H1 (cell line): Measurements from ENCODE around the gene CPT1A. TPM values are rescaled to one million over a fixed set of nuclear protein-coding genes. Genes with fewer than 3 reads are reported as not detected.
A peak's percentile ranks its signal among the peaks of the same experiment; 100 is the strongest.

Experiments
- CTCF ChIA-PET: fragments of 300-600 bp; sonication (Branson Sonifier 250); formaldehyde crosslinking; loops from one replicate; lab custom pipeline; 2021; ENCODE audit not compliant: partially characterized antibody; lab: Charles Lee
- POLR2A ChIA-PET: fragments of 300-600 bp; sonication (Branson Sonifier 250); formaldehyde crosslinking; loops from one replicate; lab custom pipeline; 2021; ENCODE audit warnings: inconsistent platforms; ENCODE audit not compliant: partially characterized antibody; lab: Charles Lee
- DNase-seq, 2 experiments: peaks; one replicate each; pipeline versions ENCODE4 v3.0.0 to v3.0.0-alpha.2; 2010 to 2022; ENCODE audit warnings: low spot score in 2 of 2, low read depth in 1 of 2, mixed read lengths in 1 of 2
- FAIRE-seq: peaks from 2 replicates; lab custom pipeline; 2011; peaks lifted over from hg19 to GRCh38; lab: Jason Lieb, UNC
- H2AFZ ChIP-seq: 2 replicates; pipeline ENCODE4 v1.8.1; 2012; ENCODE audit warnings: low read length, inconsistent platforms
- H2AK5ac ChIP-seq: 2 replicates; pipeline ENCODE4 v1.6.1; 2013; ENCODE audit warnings: low read depth, low read length
- H2BK120ac ChIP-seq: replicated peaks from 2 replicates; pipeline ENCODE3; 2013; ENCODE audit warnings: low read depth, low read length, inconsistent platforms
- H2BK12ac ChIP-seq: 2 replicates; pipeline ENCODE4 v1.6.1; 2013; ENCODE audit warnings: low read depth, low read length
- H2BK15ac ChIP-seq: 2 replicates; pipeline ENCODE4 v1.6.1; 2013; ENCODE audit warnings: low read length
- H2BK20ac ChIP-seq: 2 replicates; pipeline ENCODE4 v1.6.1; 2013; ENCODE audit warnings: low read length
- H2BK5ac ChIP-seq: 2 replicates; pipeline ENCODE4 v1.6.1; 2013; ENCODE audit warnings: low read depth, low read length
- H3K14ac ChIP-seq: 2 replicates; pipeline ENCODE4 v1.6.1; 2013; ENCODE audit warnings: inconsistent platforms; ENCODE audit not compliant: insufficient read length
- H3K18ac ChIP-seq: 2 replicates; pipeline ENCODE4 v1.6.1; 2013; ENCODE audit warnings: low read length; ENCODE audit errors: extremely low read depth
- H3K23ac ChIP-seq: 2 replicates; pipeline ENCODE4 v1.6.1; 2013; ENCODE audit warnings: inconsistent platforms; ENCODE audit not compliant: insufficient read length
- H3K23me2 ChIP-seq: 2 replicates; pipeline ENCODE4 v1.6.1; 2013; ENCODE audit warnings: low read depth, low read length
- H3K27ac ChIP-seq: 2 replicates; pipeline ENCODE4 v1.6.1; 2011; ENCODE audit warnings: low read depth, low read length, inconsistent platforms
- H3K27me3 ChIP-seq, 4 experiments: replicated peaks in 1 of 4; 1 replicate in 1 of 4; 2 replicates in 3 of 4; pipeline versions ENCODE4 v1.6.1 to v1.8.1; 2011 to 2013; ENCODE audit warnings: low read length in 3 of 4, mild to moderate bottlenecking in 3 of 4, inconsistent platforms in 2 of 4, mixed read lengths in 2 of 4, moderate library complexity in 1 of 4; ENCODE audit not compliant: control insufficient read depth in 3 of 4, insufficient read depth in 3 of 4; ENCODE audit errors: extremely low read depth in 1 of 4
- H3K36me3 ChIP-seq, 4 experiments: 2 replicates each; pipeline versions ENCODE4 v1.6.1 to v1.8.1; 2011 to 2013; ENCODE audit warnings: mild to moderate bottlenecking in 4 of 4, low read length in 3 of 4, moderate library complexity in 2 of 4, control low read depth in 1 of 4, inconsistent platforms in 1 of 4; ENCODE audit not compliant: insufficient read depth in 4 of 4, control insufficient read depth in 2 of 4
- H3K4ac ChIP-seq: replicated peaks from 2 replicates; pipeline ENCODE3; 2013; ENCODE audit warnings: low read length, low read depth, mixed read lengths, inconsistent platforms; ENCODE audit not compliant: insufficient read length
- H3K4me1 ChIP-seq, 4 experiments: replicated peaks in 1 of 4; 1 replicate in 1 of 4; 2 replicates in 3 of 4; pipeline versions ENCODE4 v1.6.1 to v1.8.1; 2011 to 2013; ENCODE audit warnings: low read length in 3 of 4, inconsistent platforms in 2 of 4, mixed read lengths in 1 of 4; ENCODE audit not compliant: insufficient read depth in 4 of 4, control insufficient read depth in 3 of 4
- H3K4me2 ChIP-seq, 2 experiments: 2 replicates each; pipeline versions ENCODE4 v1.6.1 to v1.8.1; 2011 to 2013; ENCODE audit warnings: low read depth in 2 of 2, low read length in 2 of 2, control low read depth in 1 of 2, inconsistent platforms in 1 of 2, mild to moderate bottlenecking in 1 of 2; ENCODE audit not compliant: insufficient read depth in 1 of 2
- H3K4me3 ChIP-seq, 4 experiments: fragments of 200-600, 300-600 bp in 1 of 4; sonication (generic), shearing (Covaris generic), sonication (Bioruptor Twin) in 1 of 4; 2 replicates each; pipeline versions ENCODE4 v1.5.1 to v1.8.1; 2011 to 2016; ENCODE audit warnings: low read length in 4 of 4, low read depth in 3 of 4, control low read depth in 2 of 4, inconsistent platforms in 2 of 4, mild to moderate bottlenecking in 2 of 4, mixed read lengths in 1 of 4, moderate library complexity in 1 of 4; ENCODE audit not compliant: insufficient read depth in 2 of 4; ENCODE audit errors: extremely low read depth in 1 of 4
- H3K56ac ChIP-seq: replicated peaks from 2 replicates; pipeline ENCODE3; 2013; ENCODE audit warnings: low read depth, mild to moderate bottlenecking, mixed read lengths, low read length, inconsistent platforms; ENCODE audit not compliant: insufficient read length
- H3K79me1 ChIP-seq: 2 replicates; pipeline ENCODE4 v1.6.1; 2013; ENCODE audit warnings: low read depth, low read length, control low read depth
- H3K79me2 ChIP-seq, 2 experiments: 2 replicates each; pipeline versions ENCODE4 v1.6.1 to v1.8.1; 2012 to 2013; ENCODE audit warnings: low read length in 2 of 2, mild to moderate bottlenecking in 2 of 2, inconsistent platforms in 1 of 2; ENCODE audit not compliant: insufficient read depth in 2 of 2, control insufficient read depth in 1 of 2
- H3K9ac ChIP-seq, 4 experiments: replicated peaks in 1 of 4; 1 replicate in 1 of 4; 2 replicates in 3 of 4; pipeline versions ENCODE4 v1.6.1 to v1.8.1; 2011 to 2013; ENCODE audit warnings: low read depth in 3 of 4, low read length in 3 of 4, control low read depth in 2 of 4, mild to moderate bottlenecking in 2 of 4, moderate library complexity in 2 of 4, inconsistent platforms in 1 of 4; ENCODE audit errors: extremely low read depth in 1 of 4
- H3K9me3 ChIP-seq, 2 experiments: 2 replicates each; pipeline versions ENCODE4 v1.6.1 to v1.8.1; 2012 to 2013; ENCODE audit warnings: mild to moderate bottlenecking in 2 of 2, moderate library complexity in 2 of 2, control low read depth in 1 of 2, inconsistent platforms in 1 of 2, low read depth in 1 of 2, low read length in 1 of 2, mixed read lengths in 1 of 2; ENCODE audit not compliant: insufficient read depth in 2 of 2
- H4K20me1 ChIP-seq, 2 experiments: replicated peaks in 1 of 2; 2 replicates each; pipeline versions ENCODE3 to v1.8.1; 2011 to 2013; ENCODE audit warnings: inconsistent platforms in 2 of 2, low read length in 2 of 2, mild to moderate bottlenecking in 1 of 2; ENCODE audit not compliant: insufficient read depth in 2 of 2, control insufficient read depth in 1 of 2
- H4K5ac ChIP-seq: 2 replicates; pipeline ENCODE4 v1.6.1; 2013; ENCODE audit warnings: low read length, low read depth, mixed read lengths, inconsistent platforms; ENCODE audit not compliant: insufficient read length
- H4K8ac ChIP-seq: 2 replicates; pipeline ENCODE4 v1.8.0; 2013; ENCODE audit warnings: mild to moderate bottlenecking, moderate library complexity, low read length, inconsistent platforms; ENCODE audit not compliant: insufficient read depth; ENCODE audit errors: extremely low read depth
- H4K91ac ChIP-seq: replicated peaks from 2 replicates; pipeline ENCODE3; 2013; ENCODE audit warnings: low read length, mixed read lengths, inconsistent platforms; ENCODE audit not compliant: insufficient read length
- BACH1 ChIP-seq: IDR thresholded peaks from 2 replicates; pipeline ENCODE4 v1.6.1; 2012; ENCODE audit warnings: low read length, improper control_type of control experiment
- CHD1 ChIP-seq: IDR thresholded peaks from 2 replicates; pipeline ENCODE4 v1.6.1; 2012; ENCODE audit warnings: low read depth, low read length, improper control_type of control experiment
- CTBP2 ChIP-seq: IDR thresholded peaks from 2 replicates; pipeline ENCODE4 v1.7.0; 2011; ENCODE audit warnings: borderline replicate concordance, mild to moderate bottlenecking, moderate library complexity, mixed read lengths, low read length; ENCODE audit not compliant: insufficient read depth, insufficient read length
- GABPA ChIP-seq: IDR thresholded peaks from 2 replicates; pipeline ENCODE4 v1.6.1; 2011; ENCODE audit warnings: mild to moderate bottlenecking, low read length, moderate library complexity, borderline replicate concordance; ENCODE audit not compliant: insufficient read depth
- HDAC6 ChIP-seq: IDR thresholded peaks from one replicate; pipeline ENCODE4 v1.7.1; 2012; ENCODE audit warnings: low read depth, mild to moderate bottlenecking, inconsistent platforms, low read length, moderate library complexity
- MAFK ChIP-seq: IDR thresholded peaks from 2 replicates; pipeline ENCODE4 v1.6.1; 2012; ENCODE audit warnings: low read depth, mild to moderate bottlenecking, improper control_type of control experiment, low read length
- NRF1 ChIP-seq: IDR thresholded peaks from 2 replicates; pipeline ENCODE4 v1.6.1; 2011; ENCODE audit warnings: mild to moderate bottlenecking, low read depth, low read length, improper control_type of control experiment
- PHF8 ChIP-seq: fragments of 200-600 bp; sonication (generic); conservative IDR thresholded peaks from 2 replicates; pipeline ENCODE4 v1.7.1; 2012; ENCODE audit warnings: low read depth, mild to moderate bottlenecking, inconsistent platforms, low read length, moderate library complexity
- RFX5 ChIP-seq: IDR thresholded peaks from 2 replicates; pipeline ENCODE4 v1.6.1; 2011; ENCODE audit warnings: low read depth, low read length, improper control_type of control experiment, borderline replicate concordance
- SP4 ChIP-seq: IDR thresholded peaks from 2 replicates; pipeline ENCODE4 v1.6.1; 2012; ENCODE audit warnings: low read length, inconsistent platforms
- TAF7 ChIP-seq: optimal IDR thresholded peaks from 2 replicates; pipeline ENCODE3; 2011; ENCODE audit warnings: low read depth, mild to moderate bottlenecking, inconsistent platforms, low read length, moderate library complexity, borderline replicate concordance
- WGBS, 2 experiments: shearing (Covaris generic) in 1 of 2; methylation state at CpG; one replicate each; pipeline versions ENCODE4 v1.1.6 to v1.1.7; 2013 to 2015; ENCODE audit warnings: low lambda C conversion rate in 2 of 2, mixed read lengths in 2 of 2, inconsistent platforms in 1 of 2, low coverage in 1 of 2, missing lambda C conversion rate in 1 of 2; ENCODE audit not compliant: insufficient replicate concordance in 2 of 2, insufficient coverage in 1 of 2, insufficient read length in 1 of 2; ENCODE audit errors: extremely low coverage in 1 of 2, missing lambda C conversion rate in 1 of 2; 5-methylcytosine and 5-hydroxymethylcytosine counted together
- polyA plus RNA-seq, 7 experiments: library from polyadenylated mRNA; depleted of rRNA in 3 of 7; stranded (reverse) in 5 of 7; unstranded in 2 of 7; fragments of >200 nt in 5 of 7; fragments of 200-250 nt in 2 of 7; gene quantifications; 1 replicate in 5 of 7; 2 replicates in 1 of 7; 4 replicates in 1 of 7; pipeline versions ENCODE4 v1.2.1 to v1.2.3, GENCODE V29; 2011 to 2013; ENCODE audit warnings: missing spikeins in 2 of 7, mixed read lengths in 2 of 7
- total RNA-seq: library from RNA; stranded (reverse); fragmentation: NEBNext Ultra II Directional; extraction: Animal tissue kit (Norgen Biotek cat#: 25700); gene quantifications from 2 replicates; pipeline ENCODE4 v1.2.1, GENCODE V29; 2021
- TF ChIP-seq, protein P1 (sequence below): IDR thresholded peaks from 2 replicates; pipeline ENCODE4 v1.6.1; 2011; ENCODE audit warnings: low read depth, mild to moderate bottlenecking, low read length; ENCODE audit not compliant: insufficient read depth

The CPT1A gene
- total and polyA plus RNA-seq, 2 of the 8 experiments (the other 6 are each of a cell fraction or from before 2014, with no cell fraction given) = 2.9 to 12.2 TPM

GRCh38 chr11:68710409-68710808 lies 131.3 kb downstream of the CPT1A start:
- Histone ChIP-seq H2BK120ac (no peak overlapping the region), H3K23ac (no peak overlapping the region), H2BK20ac (peak overlapping the region; percentile 66; the same call in 1 of the 2 replicates), H4K91ac (no peak overlapping the region), H3K56ac (no peak overlapping the region), H3K9ac (no peak overlapping the region), H3K14ac (no peak overlapping the region), H4K20me1 (peaks cover 0 to 3% of the 10 kb centered on the region in 2 experiments), H4K5ac (no peak overlapping the region), H3K36me3 (peaks cover 0 to 3% (median 0%) of the 10 kb centered on the region in 4 experiments; a peak in 1 of 8 replicates), H3K4ac (no peak overlapping the region), H3K79me1 (no peaks in the 10 kb centered on the region), H2AK5ac (no peak overlapping the region), H3K27ac (no peak overlapping the region), H3K4me2 (no peak overlapping the region), H3K79me2 (no peaks in the 10 kb centered on the region), H2AFZ (no peak overlapping the region), H3K27me3 (no peaks in the 10 kb centered on the region; a peak in 1 of 7 replicates), H2BK15ac (no peak overlapping the region), H3K23me2 (peaks cover 4% of the 10 kb centered on the region; the same call in 1 of the 2 replicates), H4K8ac (no peak overlapping the region), H2BK5ac (no peak overlapping the region; the same call in 1 of the 2 replicates), H3K9me3 (no peaks in the 10 kb centered on the region), H3K4me1 (peaks cover 4 to 15% (median 9%) of the 10 kb centered on the region in 4 experiments; a peak in 6 of 7 replicates), H2BK12ac (no peak overlapping the region), H3K18ac (no peak overlapping the region), H3K4me3 (no peak overlapping the region)
- DNase-seq (no peak), FAIRE-seq (no peak)
- ChIA-PET POLR2A (no interaction called here), CTCF (interaction anchor here (1.0 to 1.5 kb wide), 4 partner anchors 18 to 88 kb away, joined by 3 to 5 read pairs (median 3); partner anchors contain the start of gene GAL)
- WGBS, 2 experiments = 79% methylated on average over 11 of the region's 11 CpGs; no CpG with 5 or more reads in 1 of the 2 experiments
- TF ChIP-seq CHD1 (no peak), NRF1 (no peak), CTBP2 (no peak), GABPA (no peak), SP4 (no peak), MAFK (no peak), TAF7 (no peak), BACH1 (no peak), RFX5 (no peak), PHF8 (no peak), HDAC6 (no peak)
- TF ChIP-seq, protein P1, sequence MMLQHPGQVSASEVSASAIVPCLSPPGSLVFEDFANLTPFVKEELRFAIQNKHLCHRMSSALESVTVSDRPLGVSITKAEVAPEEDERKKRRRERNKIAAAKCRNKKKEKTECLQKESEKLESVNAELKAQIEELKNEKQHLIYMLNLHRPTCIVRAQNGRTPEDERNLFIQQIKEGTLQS = no peak
